GM19452 (cell line): Measurements from ENCODE around the gene PDE11A.

Experiments used
- ATAC-seq: cut with Tn5 transposase; IDR thresholded peaks from one replicate; pipeline ENCODE4 v1.9.1; 2021; ENCODE audit not compliant: unreplicated experiment

Gene PDE11A

DNA sequence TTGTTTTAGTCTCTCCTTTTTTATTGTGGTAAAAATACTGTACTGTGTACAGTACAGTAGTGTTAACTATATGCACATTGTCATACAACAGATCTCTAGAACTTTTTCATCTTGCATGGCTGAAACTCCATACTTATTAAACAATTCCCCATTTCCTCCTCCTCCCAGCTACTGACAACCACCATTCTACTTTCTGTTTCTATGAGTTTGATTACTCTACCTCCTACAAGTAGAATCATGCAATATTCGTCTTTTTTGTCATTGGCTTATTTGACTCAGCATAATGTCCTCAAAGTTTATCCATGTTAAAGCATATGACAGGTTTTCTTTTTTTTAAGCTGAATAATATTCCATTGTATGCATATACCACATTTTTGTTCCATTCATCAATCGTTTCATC lies 341.8 kb downstream of the PDE11A start:
- ATAC-seq = no peak

DNA sequence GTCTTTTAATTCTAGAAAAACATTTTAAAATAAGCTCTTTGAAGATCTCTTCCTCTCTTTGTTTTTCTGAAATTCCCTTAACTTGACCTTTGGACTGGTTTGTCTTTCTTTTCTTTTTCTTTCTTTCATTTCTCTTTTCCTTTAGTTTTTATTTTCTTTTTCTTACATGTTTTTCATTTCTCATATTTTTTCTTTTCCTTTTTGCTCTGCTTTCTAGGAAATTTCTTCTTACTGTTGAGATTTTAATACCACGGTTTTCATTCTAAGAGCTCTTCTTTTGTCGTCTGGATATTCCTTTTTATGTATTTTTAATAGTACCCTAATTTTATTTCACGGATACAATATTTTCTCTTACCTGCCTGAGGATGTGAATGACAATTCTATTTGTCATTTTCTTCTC lies 342.2 kb downstream of the PDE11A start:
- ATAC-seq = no peak

DNA sequence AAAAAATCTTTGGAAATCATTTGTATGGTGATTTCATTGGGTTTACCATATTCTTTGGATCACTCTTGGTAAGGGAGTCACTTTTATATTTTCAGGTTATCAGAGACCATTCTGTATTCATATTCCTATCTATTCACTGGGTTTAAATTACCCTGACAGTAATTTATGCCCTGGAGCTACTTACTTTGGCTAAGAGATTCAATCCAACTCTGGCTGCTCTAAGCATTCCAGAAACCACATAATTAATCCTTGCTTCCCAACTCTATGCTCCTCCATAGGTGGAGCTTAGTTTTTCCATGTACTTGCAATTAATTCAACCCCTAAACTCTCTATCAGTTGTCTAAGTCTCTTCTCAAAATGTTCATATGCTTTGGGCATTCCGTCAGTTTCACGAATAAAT lies 343.7 kb downstream of the PDE11A start:
- no peak for ATAC-seq

DNA sequence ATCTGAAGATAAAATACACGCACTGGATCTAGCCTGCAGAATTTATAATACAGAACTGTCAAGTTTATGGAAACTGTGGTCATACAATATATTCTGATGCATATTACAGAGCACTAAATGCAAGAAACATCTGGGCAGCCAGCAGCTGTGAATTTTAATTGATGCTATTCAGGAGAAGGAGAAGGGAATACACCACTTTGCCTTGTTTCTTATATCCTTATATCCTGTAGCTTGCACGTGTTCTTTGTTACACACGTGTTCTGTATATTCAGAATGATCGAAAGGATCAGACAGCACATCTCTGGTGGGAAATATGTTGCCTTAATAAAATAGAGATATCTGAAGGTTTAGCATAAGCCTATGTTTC lies 344.2 kb downstream of the PDE11A start:
- no peak for ATAC-seq

DNA sequence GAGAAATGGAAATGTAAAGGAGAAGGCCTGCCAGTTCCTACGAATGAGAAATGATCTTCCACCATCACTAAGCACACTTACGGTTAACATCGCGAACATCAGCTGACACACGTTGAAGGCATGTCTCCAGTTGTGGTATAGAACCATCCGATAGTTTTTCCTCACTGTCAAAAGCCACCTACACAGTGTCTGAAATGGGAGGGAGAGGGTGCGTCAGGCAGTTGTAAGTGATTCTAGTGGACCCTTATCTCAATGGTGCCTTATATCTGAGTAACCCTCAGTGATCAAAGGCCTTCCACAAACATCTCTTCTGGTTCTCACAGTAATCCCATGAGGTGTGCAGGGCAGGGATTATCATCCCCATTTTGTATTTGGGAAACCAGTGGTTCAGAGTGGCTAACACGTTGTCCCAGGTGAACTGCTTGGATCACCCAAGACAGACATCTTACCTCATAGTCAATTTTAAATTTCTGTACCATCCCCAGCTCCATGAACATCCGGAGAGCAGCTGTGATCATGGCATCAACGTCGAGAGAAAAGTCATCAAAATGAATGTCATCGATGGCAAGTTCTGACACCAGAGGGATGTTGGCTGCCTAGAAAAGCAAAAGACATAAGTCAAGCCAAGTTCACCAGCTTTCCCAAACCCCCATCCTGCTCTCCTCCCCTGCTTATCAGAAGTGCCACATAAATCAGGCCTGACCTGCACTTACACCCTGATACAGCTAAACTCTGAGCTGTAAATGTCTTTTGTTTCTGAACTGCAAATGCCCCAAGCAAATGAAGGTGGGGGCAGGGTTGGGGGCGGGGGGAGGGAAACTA lies 344.8 kb downstream of the PDE11A start:
- ATAC-seq = no peak

DNA sequence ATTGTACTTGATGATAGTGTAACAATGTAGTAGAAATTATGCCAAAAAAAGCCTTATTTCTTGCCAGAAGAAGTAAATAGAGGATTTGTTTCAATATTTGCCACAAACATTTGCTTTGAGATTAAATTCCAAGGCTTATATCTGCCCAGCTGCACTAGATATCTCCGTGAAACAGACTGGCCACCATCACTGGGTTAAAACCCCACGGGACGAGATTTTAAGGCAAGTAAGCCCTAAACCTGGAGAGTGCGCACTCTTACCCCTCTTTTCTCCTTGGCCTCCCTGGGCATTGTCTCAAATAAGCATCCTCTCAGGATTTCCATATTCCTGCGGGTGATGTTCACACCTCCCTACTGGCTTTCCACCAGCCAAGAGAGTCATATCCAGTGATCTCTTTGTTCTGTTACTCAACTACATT lies 345.6 kb downstream of the PDE11A start:
- ATAC-seq = no peak

DNA sequence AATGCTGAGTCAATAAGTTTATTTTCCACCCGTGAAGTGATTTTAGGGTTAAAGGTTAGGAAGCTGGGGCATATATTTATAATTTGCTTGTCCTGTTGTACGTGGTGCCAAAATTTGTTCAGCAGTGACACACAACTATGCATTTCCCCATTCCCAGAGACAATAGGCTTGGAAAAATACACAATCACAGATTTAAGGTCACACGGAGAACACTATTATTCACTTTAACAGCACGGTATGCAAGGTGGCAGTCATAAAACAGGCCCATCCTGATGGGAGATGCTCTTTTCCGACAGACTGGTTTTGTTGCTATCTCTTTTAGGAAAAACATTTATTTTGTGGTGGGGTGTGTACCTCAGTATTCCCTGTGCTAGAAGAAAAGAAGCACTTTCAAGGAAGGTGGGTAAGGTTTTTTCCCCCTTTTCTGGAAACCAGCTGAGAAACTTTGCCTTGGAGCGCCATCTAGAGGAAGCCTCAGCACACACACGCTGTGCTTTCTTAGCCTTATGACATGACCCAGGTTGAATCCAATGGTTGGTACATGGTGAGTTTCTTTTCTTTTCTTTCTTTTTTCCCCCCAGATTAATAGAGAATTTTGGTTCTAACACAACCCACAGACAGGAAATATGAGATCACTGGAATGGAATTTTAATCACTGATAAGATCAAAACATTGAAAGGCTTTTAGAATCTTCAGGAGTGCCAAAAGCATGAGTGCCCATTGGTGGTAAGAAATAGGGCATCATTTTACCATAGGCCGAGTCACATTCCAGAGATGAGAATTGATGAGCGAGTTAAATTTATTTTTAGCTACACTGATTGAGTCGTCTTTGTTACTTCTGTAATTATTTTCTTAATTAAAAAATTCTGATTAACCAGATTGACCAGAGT lies 347.9 kb downstream of the PDE11A start:
- no peak for ATAC-seq

DNA sequence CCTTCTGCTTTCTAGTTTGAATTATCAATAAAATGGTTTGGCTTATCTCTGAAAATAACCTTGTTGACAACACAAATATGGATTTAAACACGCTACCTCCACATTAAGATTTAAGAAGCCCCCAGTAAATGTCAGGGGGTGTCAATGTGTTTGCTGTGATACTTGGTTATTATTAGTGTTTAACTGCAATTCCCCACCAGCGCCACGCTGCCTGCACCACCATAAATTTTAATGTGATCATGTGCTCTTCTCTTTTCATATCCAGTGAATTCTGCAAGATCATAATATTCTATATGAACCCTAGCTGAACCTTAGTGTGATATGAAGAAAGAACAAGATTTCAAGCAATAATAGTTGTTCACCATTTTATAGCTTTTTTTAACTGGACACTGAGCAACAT lies 349.3 kb downstream of the PDE11A start:
- no peak for ATAC-seq

DNA sequence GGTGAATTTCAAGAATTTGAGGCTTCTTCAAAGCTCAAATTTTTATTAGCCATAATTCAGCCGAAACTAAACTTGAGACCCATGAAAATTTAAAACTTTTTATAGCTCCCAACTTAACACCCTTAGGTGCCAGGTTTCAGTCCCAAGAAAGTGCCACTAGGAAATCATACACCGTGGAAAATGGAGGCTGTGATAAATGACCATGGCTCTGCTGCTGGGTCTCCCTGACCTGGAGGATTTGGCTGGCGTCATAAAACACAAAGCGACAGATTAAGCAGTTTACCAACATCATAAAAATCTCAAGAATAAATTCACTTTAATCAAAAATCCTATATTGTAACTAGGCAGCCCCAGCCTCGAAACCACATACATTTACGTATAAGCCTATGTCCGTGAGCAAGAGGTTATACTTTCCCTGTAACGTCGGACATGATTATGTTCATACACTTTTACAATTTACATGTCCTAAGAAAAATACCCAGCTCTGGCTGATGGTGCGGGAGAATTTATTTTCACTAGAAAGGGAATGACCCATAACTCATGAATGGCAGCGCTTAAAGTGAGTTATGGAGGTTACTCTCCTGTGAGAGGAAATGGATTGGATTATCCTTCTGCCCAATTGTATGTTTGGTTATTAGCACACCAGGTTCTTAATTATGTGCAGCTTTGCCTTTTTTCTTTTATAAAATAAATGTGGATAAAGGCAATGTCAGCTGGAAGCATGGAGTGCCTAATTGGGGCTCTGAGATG lies 350.6 kb downstream of the PDE11A start:
- ATAC-seq = no peak

DNA sequence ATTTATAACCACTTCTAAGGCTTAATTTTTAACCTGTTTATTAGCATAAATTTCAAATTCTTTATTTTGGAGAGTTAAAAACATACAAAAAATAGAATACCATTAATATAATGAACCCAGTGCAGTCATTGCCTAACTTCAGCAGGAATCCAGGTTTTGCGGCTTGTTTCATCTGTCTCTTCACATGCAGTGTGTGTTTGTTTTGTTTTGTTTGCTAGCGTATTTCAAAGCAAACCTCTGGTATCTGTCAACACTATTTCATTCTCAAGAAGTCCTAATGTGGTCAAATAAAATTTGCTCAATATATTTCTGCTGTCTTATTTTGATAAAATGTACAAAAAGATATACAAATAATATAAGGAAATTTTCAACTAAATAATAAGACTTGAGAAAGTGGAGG lies 351.5 kb downstream of the PDE11A start:
- no peak for ATAC-seq

DNA sequence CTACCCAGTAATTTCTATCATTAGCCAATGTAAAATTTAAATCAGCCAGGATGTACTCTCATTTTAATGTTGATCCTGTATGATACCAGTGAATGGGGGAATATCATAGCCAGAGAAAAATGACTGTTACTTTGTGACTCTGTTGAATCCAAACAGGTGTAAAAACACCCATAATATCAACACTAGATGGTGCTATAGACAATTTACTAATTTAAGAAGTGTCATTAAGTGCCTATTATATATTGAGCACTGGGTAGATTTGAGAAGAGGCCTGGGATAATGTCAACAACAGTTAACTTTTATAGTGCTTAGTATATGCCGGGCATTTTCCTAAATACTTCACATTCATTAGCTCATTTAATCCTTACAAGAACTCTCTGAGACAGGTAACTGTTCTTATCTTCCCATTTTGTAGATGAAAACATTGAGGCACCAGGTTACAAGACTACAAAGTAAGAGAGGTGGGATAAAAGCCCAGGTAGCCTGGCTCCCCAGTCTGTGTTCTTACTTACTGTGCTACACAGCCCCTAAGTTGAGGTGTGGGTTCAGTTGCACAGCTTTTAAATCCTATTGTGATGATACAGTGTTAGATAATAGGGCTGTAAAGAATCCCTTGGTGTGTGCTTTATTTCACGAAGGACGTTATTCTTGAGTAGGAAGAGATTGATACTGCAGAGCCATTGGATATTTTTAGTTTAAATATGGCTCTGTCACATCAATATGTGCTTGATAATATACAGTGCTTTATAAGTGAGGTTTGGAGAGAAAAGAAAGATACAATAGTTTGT lies 354.6 kb downstream of the PDE11A start:
- ATAC-seq = no peak

DNA sequence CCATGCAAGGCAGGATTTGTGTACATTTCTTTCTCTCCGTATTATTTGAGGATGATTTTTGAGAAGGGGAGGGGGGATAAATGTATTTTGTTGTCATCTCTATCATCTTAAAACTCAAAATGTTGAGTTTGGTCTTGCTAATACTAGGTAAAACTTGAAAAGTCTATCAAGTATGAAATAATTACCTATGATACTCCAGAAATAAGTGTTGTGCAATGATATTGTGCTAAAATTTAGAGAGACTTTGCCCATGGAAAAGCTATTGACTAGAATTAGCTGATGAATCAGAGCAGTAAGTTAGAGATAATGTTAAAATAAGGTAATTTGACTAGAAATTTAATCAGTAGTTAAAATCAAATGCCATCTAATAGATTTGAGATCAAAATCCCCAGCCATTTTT lies 356.1 kb downstream of the PDE11A start:
- no peak for ATAC-seq

DNA sequence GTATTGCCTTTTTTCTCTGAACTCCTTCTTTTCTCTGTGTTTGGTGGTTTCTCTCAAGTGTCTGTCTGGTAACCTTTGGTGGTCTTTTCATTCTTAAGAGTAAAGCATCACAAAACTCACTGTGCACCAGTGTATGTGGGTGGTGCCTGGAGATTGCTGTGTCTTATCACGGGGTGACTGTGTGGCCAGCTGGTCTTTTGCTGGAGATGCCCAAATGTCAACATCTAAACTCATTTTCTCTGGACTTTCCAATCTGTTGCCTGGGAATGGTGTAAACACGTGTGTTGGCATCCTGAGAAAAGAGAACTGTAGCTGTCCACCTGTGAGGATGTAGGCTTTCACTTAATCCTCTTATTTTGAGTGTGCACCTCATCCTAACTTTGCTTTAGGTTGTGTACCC lies 356.8 kb downstream of the PDE11A start:
- no peak for ATAC-seq

DNA sequence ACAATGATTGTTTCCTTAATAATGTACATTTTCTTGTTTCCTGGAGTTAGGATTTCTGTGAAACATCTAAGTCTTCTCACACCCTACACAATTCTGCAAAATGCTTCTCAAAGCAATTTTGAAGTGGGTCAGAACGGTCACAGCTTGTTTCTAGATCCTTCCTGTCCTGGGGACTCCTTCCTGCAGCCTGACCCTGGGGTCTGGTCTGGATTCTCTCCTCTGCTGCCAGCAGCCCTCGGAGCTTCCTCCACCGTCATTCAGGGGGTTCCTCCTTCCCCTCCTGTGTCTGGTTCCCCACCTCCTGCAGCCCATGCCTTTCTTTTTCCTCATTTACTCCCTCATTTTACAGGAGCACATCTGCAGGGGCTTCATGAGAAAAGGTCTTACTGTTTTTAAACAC lies 357.9 kb downstream of the PDE11A start:
- ATAC-seq = no peak

DNA sequence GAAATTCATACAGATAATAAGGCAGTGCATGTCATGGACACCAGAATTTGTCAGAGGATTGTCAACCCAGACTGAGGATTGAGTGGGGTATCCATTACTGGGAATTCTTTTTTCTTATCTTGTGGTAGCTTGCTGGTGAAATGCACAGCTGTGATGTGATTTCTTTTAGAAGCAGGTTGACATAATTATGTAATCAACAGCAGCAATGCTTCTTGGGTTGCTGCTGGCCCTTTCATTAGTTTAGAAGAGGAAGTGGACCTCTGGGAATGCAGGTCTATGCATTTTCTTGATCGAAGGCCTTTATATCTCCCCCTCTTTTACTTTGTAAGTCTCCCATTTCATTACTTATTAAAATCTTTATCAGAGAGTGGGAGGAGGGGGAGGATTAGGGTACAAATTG lies 360.1 kb downstream of the PDE11A start:
- no peak for ATAC-seq

DNA sequence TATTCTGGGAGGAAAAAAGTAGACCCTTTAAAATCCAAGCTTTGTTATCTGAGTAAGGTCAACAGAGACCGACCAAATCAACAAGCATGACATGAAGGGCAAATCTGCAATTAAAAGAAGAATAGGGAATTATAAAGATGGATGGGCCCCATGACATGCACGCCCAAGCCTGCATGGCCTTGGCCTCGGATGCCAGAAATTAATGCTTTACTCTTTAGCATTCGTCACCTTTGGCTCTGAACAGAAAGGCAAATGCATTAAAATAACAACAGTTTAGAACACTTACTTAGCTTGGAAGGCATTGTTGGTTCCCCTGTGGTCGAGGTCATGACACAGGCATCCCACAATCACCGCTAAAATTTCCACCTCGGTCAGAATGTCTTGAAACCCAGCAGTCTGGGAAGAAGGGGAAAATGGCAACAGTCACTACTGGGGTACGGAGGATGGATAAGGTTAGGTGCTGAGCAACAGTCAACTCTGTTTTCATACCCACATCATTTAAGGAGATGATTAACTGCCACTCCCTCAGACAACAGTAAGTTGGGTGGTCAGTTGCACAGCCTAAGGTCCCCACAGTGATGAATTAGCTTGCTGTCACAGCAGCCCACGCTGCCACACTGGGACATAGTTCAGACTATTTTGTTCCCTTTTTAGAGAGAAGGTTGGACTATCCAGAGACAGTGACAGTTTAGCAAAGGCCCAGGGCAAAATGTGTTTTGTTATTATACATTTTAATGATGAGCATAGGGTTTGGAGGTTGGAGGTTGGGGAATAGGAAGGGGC lies 360.9 kb downstream of the PDE11A start:
- ATAC-seq = no peak

DNA sequence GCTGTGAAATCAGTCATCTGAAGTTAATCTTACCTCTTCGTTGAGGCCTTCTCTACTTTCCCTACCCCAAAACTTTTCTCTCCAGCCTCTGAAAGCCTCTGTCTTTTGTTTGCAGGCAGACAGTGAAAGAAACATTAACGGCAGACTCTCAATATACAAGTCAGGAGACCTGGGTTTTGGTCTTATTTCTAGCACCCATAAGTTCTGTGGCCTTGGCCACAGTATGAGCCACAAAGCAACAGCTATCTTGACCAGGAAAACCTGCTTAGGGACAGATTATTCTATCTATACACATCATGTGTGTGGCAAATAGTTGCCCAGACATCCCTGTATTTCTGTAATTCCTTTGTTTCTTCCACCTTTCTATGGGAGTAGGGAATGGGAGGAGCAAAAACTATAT lies 361.7 kb downstream of the PDE11A start:
- ATAC-seq = no peak

DNA sequence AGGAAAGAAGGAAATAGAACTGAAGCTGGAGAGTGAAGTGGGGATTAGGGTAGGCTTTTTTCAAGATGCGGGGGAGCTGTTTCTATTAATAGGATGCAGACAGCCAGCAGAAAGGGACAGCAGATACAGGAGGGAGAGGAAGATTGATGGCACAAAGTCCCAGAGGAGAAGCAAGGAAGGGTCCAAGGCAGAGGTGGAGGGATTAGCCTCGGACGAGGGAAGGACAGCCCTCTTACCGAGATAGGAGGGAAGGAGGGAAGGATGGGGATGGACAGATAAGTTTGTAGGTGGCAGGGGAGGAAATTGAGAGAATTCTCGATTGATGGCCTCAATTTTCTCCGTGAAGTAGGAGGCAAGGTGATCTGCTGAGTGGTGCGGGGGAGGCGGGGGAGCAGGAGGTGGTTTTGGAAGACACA lies 362.6 kb downstream of the PDE11A start:
- no peak for ATAC-seq

DNA sequence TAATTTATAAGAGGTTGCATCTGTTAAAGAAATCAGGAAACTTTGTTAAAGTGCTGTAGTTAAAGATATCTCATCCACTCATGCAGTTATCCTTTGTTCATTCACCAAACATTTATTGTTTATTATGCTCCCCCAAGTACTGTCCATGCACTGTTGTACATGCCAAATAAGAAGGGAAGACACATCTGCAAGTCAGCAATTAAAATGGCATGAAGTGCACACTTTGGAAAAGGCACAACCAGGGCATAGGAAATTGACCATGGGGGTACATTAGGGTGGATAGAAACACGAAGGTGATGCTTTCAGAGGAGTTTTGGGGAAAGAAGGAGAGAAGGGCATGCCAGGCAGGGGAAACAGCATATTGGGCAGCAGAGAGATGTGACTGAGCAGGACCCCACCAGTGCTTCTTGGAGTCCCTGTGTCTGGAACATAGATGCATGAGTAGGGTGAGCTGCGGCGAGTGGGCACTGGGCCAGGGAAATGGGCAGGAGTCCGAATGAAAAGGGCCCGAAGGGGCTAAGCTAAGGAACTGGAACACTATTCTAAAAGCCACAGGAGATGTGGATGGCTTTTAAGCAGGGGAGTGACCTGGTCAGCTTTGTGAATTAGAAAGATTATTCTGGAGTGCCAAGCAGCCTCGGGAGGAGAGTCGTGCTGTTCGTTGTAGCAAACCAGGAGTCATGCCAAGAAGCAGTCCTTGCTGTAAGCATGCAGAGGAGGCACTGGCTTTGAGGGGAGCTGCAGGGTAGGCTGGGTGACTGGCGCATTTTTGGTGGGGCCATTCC lies 363.7 kb downstream of the PDE11A start:
- ATAC-seq = no peak
